CD4-positive, alpha-beta T cell (primary cell): ENCODE data around the gene LRRFIP2. TPM values are rescaled to one million over a fixed set of nuclear protein-coding genes. Genes with fewer than 3 reads are reported as not detected.

Source experiments
- ATAC-seq: fragments of 200-7000 bp; cut with Tn5 transposase; one replicate; pipeline ENCODE4 v1.10.0; 2022; ENCODE audit warnings: mild to moderate bottlenecking; ENCODE audit not compliant: poor library complexity
- CTCF ChIA-PET: fragments of 350-600 bp; sonication (Branson Sonifier 250); formaldehyde crosslinking; loops from one replicate; lab custom pipeline; 2021; ENCODE audit warnings: antibody characterized with exemption, inconsistent platforms; lab: Charles Lee
- POLR2A ChIA-PET: fragments of 350-600 bp; sonication (Branson Sonifier 250); formaldehyde crosslinking; loops from one replicate; lab custom pipeline; 2021; ENCODE audit warnings: antibody characterized with exemption, inconsistent platforms; lab: Charles Lee
- DNase-seq, 14 experiments: peaks; one replicate each; pipeline ENCODE4 v3.0.0-alpha.2; 2013 to 2020; ENCODE audit warnings: mixed read lengths in 2 of 14
- H3K27ac ChIP-seq, 2 donors: one replicate each; pipeline versions ENCODE4 v1.5.1 to v1.7.0; 2013; ENCODE audit warnings: low read length in 2 of 2, low read depth in 1 of 2, mild to moderate bottlenecking in 1 of 2
- H3K27me3 ChIP-seq, 2 experiments: 1 replicate in 1 of 2; 2 replicates in 1 of 2; pipeline versions ENCODE4 v1.6.1 to v1.7.0; 2013; ENCODE audit warnings: low read length in 2 of 2, control low read depth in 1 of 2, mild to moderate bottlenecking in 1 of 2, moderate library complexity in 1 of 2; ENCODE audit not compliant: insufficient read depth in 2 of 2, control insufficient read depth in 1 of 2
- H3K36me3 ChIP-seq: one replicate; pipeline ENCODE4 v1.6.1; 2013; ENCODE audit warnings: low read length, control low read depth; ENCODE audit not compliant: insufficient read depth
- H3K4me1 ChIP-seq: one replicate; pipeline ENCODE4 v1.6.1; 2013; ENCODE audit warnings: low read length, control low read depth; ENCODE audit not compliant: insufficient read depth
- H3K4me3 ChIP-seq: one replicate; pipeline ENCODE4 v1.5.1; 2013; ENCODE audit warnings: mild to moderate bottlenecking, low read length, moderate library complexity
- H3K9me3 ChIP-seq, 2 experiments: 1 replicate in 1 of 2; 2 replicates in 1 of 2; pipeline versions ENCODE4 v1.6.1 to v1.7.0; 2013; ENCODE audit warnings: low read length in 2 of 2, mild to moderate bottlenecking in 2 of 2, control low read depth in 1 of 2, moderate library complexity in 1 of 2; ENCODE audit not compliant: control insufficient read depth in 1 of 2, insufficient read depth in 1 of 2
- H3K27ac Mint-ChIP-seq: one replicate; pipeline ENCODE4 v1.8.0; 2020; ENCODE audit warnings: mixed read lengths
- H3K27me3 Mint-ChIP-seq: one replicate; pipeline ENCODE4 v1.8.0; 2021; ENCODE audit warnings: mixed read lengths
- H3K36me3 Mint-ChIP-seq: one replicate; pipeline ENCODE4 v1.8.0; 2021; ENCODE audit warnings: low read depth, mixed read lengths
- H3K4me1 Mint-ChIP-seq: one replicate; pipeline ENCODE4 v1.8.0; 2021; ENCODE audit warnings: low read depth, mixed read lengths
- H3K4me3 Mint-ChIP-seq: one replicate; pipeline ENCODE4 v1.8.0; 2020; ENCODE audit warnings: mild to moderate bottlenecking, mixed read lengths
- H3K9me3 Mint-ChIP-seq: one replicate; pipeline ENCODE4 v1.8.0; 2020; ENCODE audit warnings: mixed read lengths
- intact Hi-C, 2 experiments: fragments of 100-400 bp; cut with DNase I in 1 of 2; cut with micrococcal nuclease in 1 of 2; formaldehyde crosslinking; loops; one replicate each; pipeline versions ENCODE4 v1.15.1 to v1.9.0; 2023 to 2025; cut with DNase I, micrococcal nuclease
- total RNA-seq, 174 experiments: library from RNA in 2 of 174; stranded (reverse) in 2 of 174; gene quantifications; one replicate each; pipeline ENCODE4 v1.2.3 and lab custom pipeline; 2021 to 2026
- TF ChIP-seq, protein P1 (sequence below): fragments of 200-600 bp; IDR thresholded peaks from one replicate; pipeline ENCODE4 v1.8.0; 2022; ENCODE audit warnings: antibody characterized with exemption, mild to moderate bottlenecking

LRRFIP2 gene
- total RNA-seq, 2 experiments from 2014 or later: 34.2 to 34.8 TPM

- Mint-ChIP-seq H3K4me3 (no peak overlapping the region), H3K9me3 (no peaks in the 10 kb centered on the region), H3K27me3 (no peaks in the 10 kb centered on the region), H3K4me1 (peaks cover 43% of the 10 kb centered on the region), H3K27ac (no peak overlapping the region), H3K36me3 (peaks cover 31% of the 10 kb centered on the region)
- TF ChIP-seq, protein P1, sequence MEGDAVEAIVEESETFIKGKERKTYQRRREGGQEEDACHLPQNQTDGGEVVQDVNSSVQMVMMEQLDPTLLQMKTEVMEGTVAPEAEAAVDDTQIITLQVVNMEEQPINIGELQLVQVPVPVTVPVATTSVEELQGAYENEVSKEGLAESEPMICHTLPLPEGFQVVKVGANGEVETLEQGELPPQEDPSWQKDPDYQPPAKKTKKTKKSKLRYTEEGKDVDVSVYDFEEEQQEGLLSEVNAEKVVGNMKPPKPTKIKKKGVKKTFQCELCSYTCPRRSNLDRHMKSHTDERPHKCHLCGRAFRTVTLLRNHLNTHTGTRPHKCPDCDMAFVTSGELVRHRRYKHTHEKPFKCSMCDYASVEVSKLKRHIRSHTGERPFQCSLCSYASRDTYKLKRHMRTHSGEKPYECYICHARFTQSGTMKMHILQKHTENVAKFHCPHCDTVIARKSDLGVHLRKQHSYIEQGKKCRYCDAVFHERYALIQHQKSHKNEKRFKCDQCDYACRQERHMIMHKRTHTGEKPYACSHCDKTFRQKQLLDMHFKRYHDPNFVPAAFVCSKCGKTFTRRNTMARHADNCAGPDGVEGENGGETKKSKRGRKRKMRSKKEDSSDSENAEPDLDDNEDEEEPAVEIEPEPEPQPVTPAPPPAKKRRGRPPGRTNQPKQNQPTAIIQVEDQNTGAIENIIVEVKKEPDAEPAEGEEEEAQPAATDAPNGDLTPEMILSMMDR: no peak
- no peak overlapping the region for H3K27ac ChIP-seq
- peaks cover 5% of the 10 kb centered on the region for H3K4me1 ChIP-seq
- intact Hi-C loops: no loop called here
- ChIA-PET POLR2A (no interaction called here), CTCF (no interaction called here)
- peaks cover 10% of the 10 kb centered on the region for H3K36me3 ChIP-seq
- ATAC-seq (no peak), DNase-seq (no peak)
- no peaks in the 10 kb centered on the region for H3K9me3 ChIP-seq
- no peaks in the 10 kb centered on the region for H3K27me3 ChIP-seq
- H3K4me3 ChIP-seq: no peak overlapping the region
Observed at GRCh38 chr3:37171144-37171543, 3.2 kb downstream of the LRRFIP2 start.

- DNase-seq (no peak), ATAC-seq (no peak)
- ChIA-PET POLR2A (no interaction called here), CTCF (interaction anchor here (1.6 kb wide), 1 partner anchor 11 kb away, joined by 5 read pairs; no protein-coding TSS in a partner anchor)
- H3K27ac ChIP-seq: no peak overlapping the region
- Mint-ChIP-seq H3K27ac (no peak overlapping the region), H3K36me3 (peaks cover 30% of the 10 kb centered on the region), H3K27me3 (no peaks in the 10 kb centered on the region), H3K4me1 (peaks cover 43% of the 10 kb centered on the region), H3K4me3 (no peak overlapping the region), H3K9me3 (no peaks in the 10 kb centered on the region)
- H3K4me1 ChIP-seq: peaks cover 3% of the 10 kb centered on the region
- no peaks in the 10 kb centered on the region for H3K27me3 ChIP-seq
- no peak overlapping the region for H3K4me3 ChIP-seq
- H3K36me3 ChIP-seq: peaks cover 10% of the 10 kb centered on the region
- intact Hi-C loops: no loop called here
- TF ChIP-seq, protein P1: no peak
- H3K9me3 ChIP-seq: no peaks in the 10 kb centered on the region
Observed at GRCh38 chr3:37170513-37170912, 3.9 kb downstream of the LRRFIP2 start.

- Histone ChIP-seq H3K4me3 (no peak overlapping the region), H3K9me3 (no peaks in the 10 kb centered on the region), H3K27me3 (no peaks in the 10 kb centered on the region), H3K36me3 (peaks cover 10% of the 10 kb centered on the region), H3K4me1 (no peaks in the 10 kb centered on the region), H3K27ac (no peak overlapping the region)
- ChIA-PET POLR2A (no interaction called here), CTCF (interaction anchor here (1.6 kb wide), 1 partner anchor 10 kb away, joined by 5 read pairs; no protein-coding TSS in a partner anchor)
- ATAC-seq (no peak), DNase-seq (no peak)
- intact Hi-C loops: no loop called here
- Mint-ChIP-seq H3K36me3 (peaks cover 26% of the 10 kb centered on the region), H3K27ac (no peak overlapping the region), H3K4me1 (peaks cover 38% of the 10 kb centered on the region), H3K9me3 (no peaks in the 10 kb centered on the region), H3K4me3 (no peak overlapping the region), H3K27me3 (no peaks in the 10 kb centered on the region)
- TF ChIP-seq, protein P1: no peak
Observed at GRCh38 chr3:37170060-37170459, 4.3 kb downstream of the LRRFIP2 start.
